LNCAP (cell line): ENCODE data around the gene COL4A1.

Experiments
- CTCF ChIP-seq: fragments of 450-650 bp; IDR thresholded peaks from 2 replicates; pipeline ENCODE4 v1.5.1; 2017; ENCODE audit warnings: mild to moderate bottlenecking

COL4A1 gene

GRCh38 chr13:110217811-110218210 is 89.1 kb downstream of the COL4A1 start:
- no peak for TF ChIP-seq CTCF

- no peak for TF ChIP-seq CTCF
Observed at GRCh38 chr13:110217085-110217484, 89.9 kb downstream of the COL4A1 start.

- no peak for TF ChIP-seq CTCF
Observed at GRCh38 chr13:110216398-110217041, 90.4 kb downstream of the COL4A1 start.

GRCh38 chr13:110216006-110216397 is 91.0 kb downstream of the COL4A1 start:
- no peak for TF ChIP-seq CTCF

- no peak for TF ChIP-seq CTCF
Observed at GRCh38 chr13:110215606-110216005, 91.4 kb downstream of the COL4A1 start.

GRCh38 chr13:110214637-110215036 is 92.3 kb downstream of the COL4A1 start:
- TF ChIP-seq CTCF = no peak

- no peak for TF ChIP-seq CTCF
Observed at GRCh38 chr13:110213461-110214074, 93.4 kb downstream of the COL4A1 start.

- no peak for TF ChIP-seq CTCF
Observed at GRCh38 chr13:110212529-110212928, 94.4 kb downstream of the COL4A1 start.
